Measurements from ENCODE around the gene MRPL24. TPM values are rescaled to one million over a fixed set of nuclear protein-coding genes. Genes with fewer than 3 reads are reported as not detected.

Gene MRPL24
- total and polyA plus RNA-seq, 2 of the 8 experiments (the other 6 are each of a cell fraction or from before 2014, with no cell fraction given), result 29.7 to 35.2 TPM

DNA sequence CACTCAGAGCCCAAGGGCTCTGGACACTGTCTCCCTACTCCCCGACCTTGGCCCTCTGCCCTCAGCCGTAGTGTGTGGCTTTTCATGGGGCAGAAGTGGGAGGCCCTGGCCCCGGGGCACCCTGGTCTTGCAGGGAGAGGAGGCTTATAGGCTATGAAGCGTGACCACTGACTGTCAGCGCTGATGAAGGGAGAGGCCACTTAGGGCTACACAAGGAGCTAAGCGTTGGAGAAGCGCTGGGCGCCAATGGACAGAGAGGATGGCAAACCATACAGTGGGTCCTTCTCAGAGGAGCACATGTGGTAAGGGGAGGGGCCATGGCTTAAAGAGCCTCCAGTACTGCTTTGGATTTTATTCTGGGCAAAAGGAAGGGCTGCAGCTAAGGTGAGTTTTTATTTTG lies 43.4 kb downstream of the MRPL24 start (continued):
- TF ChIP-seq, protein P1, sequence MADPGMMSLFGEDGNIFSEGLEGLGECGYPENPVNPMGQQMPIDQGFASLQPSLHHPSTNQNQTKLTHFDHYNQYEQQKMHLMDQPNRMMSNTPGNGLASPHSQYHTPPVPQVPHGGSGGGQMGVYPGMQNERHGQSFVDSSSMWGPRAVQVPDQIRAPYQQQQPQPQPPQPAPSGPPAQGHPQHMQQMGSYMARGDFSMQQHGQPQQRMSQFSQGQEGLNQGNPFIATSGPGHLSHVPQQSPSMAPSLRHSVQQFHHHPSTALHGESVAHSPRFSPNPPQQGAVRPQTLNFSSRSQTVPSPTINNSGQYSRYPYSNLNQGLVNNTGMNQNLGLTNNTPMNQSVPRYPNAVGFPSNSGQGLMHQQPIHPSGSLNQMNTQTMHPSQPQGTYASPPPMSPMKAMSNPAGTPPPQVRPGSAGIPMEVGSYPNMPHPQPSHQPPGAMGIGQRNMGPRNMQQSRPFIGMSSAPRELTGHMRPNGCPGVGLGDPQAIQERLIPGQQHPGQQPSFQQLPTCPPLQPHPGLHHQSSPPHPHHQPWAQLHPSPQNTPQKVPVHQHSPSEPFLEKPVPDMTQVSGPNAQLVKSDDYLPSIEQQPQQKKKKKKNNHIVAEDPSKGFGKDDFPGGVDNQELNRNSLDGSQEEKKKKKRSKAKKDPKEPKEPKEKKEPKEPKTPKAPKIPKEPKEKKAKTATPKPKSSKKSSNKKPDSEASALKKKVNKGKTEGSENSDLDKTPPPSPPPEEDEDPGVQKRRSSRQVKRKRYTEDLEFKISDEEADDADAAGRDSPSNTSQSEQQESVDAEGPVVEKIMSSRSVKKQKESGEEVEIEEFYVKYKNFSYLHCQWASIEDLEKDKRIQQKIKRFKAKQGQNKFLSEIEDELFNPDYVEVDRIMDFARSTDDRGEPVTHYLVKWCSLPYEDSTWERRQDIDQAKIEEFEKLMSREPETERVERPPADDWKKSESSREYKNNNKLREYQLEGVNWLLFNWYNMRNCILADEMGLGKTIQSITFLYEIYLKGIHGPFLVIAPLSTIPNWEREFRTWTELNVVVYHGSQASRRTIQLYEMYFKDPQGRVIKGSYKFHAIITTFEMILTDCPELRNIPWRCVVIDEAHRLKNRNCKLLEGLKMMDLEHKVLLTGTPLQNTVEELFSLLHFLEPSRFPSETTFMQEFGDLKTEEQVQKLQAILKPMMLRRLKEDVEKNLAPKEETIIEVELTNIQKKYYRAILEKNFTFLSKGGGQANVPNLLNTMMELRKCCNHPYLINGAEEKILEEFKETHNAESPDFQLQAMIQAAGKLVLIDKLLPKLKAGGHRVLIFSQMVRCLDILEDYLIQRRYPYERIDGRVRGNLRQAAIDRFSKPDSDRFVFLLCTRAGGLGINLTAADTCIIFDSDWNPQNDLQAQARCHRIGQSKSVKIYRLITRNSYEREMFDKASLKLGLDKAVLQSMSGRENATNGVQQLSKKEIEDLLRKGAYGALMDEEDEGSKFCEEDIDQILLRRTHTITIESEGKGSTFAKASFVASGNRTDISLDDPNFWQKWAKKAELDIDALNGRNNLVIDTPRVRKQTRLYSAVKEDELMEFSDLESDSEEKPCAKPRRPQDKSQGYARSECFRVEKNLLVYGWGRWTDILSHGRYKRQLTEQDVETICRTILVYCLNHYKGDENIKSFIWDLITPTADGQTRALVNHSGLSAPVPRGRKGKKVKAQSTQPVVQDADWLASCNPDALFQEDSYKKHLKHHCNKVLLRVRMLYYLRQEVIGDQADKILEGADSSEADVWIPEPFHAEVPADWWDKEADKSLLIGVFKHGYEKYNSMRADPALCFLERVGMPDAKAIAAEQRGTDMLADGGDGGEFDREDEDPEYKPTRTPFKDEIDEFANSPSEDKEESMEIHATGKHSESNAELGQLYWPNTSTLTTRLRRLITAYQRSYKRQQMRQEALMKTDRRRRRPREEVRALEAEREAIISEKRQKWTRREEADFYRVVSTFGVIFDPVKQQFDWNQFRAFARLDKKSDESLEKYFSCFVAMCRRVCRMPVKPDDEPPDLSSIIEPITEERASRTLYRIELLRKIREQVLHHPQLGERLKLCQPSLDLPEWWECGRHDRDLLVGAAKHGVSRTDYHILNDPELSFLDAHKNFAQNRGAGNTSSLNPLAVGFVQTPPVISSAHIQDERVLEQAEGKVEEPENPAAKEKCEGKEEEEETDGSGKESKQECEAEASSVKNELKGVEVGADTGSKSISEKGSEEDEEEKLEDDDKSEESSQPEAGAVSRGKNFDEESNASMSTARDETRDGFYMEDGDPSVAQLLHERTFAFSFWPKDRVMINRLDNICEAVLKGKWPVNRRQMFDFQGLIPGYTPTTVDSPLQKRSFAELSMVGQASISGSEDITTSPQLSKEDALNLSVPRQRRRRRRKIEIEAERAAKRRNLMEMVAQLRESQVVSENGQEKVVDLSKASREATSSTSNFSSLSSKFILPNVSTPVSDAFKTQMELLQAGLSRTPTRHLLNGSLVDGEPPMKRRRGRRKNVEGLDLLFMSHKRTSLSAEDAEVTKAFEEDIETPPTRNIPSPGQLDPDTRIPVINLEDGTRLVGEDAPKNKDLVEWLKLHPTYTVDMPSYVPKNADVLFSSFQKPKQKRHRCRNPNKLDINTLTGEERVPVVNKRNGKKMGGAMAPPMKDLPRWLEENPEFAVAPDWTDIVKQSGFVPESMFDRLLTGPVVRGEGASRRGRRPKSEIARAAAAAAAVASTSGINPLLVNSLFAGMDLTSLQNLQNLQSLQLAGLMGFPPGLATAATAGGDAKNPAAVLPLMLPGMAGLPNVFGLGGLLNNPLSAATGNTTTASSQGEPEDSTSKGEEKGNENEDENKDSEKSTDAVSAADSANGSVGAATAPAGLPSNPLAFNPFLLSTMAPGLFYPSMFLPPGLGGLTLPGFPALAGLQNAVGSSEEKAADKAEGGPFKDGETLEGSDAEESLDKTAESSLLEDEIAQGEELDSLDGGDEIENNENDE (IDR thresholded peaks at IDR 0.05; ENCODE audit: insufficient replicate concordance, low read length), result no peak
- no peak for TF ChIP-seq MAX (IDR thresholded peaks at IDR 0.05)
- no peak for TF ChIP-seq JUN (IDR thresholded peaks at IDR 0.05; ENCODE audit: low read depth, low read length)
- TF ChIP-seq CEBPB (IDR thresholded peaks at IDR 0.05; ENCODE audit: low read depth, low read length), result no peak
- TF ChIP-seq SAP30 (IDR thresholded peaks at IDR 0.05; ENCODE audit: insufficient read depth, insufficient replicate concordance, low read length), result no peak
- no peak for TF ChIP-seq SIX5 (IDR thresholded peaks at IDR 0.05; ENCODE audit: low read depth, low read length)
- TF ChIP-seq NANOG (IDR thresholded peaks at IDR 0.05; ENCODE audit: insufficient read depth, low read depth, low read length, poor library complexity, severe bottlenecking), result no peak
- TF ChIP-seq CTBP2 (IDR thresholded peaks at IDR 0.05; ENCODE audit: borderline replicate concordance, insufficient read depth, insufficient read length, low read length), result no peak

All from H1 (cell line).